Astrocyte of the cerebellum (primary cell): Measurements from ENCODE around the gene PTPN14.

Experiments used
- DNase-seq: peaks from one replicate; pipeline ENCODE4 v3.0.0-alpha.2; 2011; ENCODE audit warnings: low read depth
- H3K4me3 ChIP-seq: 2 replicates; pipeline ENCODE4 v1.5.1; 2011; ENCODE audit warnings: mild to moderate bottlenecking, low read depth, low read length, moderate library complexity
- in situ Hi-C: cut with HindIII; loops from 2 replicates; pipeline ENCODE4 v1.10.0; 2017; ENCODE audit warnings: low sequenced_read_pairs
- TF ChIP-seq, protein P1 (sequence below): IDR thresholded peaks from 2 replicates; pipeline ENCODE4 v1.5.1; 2012; ENCODE audit warnings: low read length, low read depth, moderate library complexity, mild to moderate bottlenecking; ENCODE audit errors: missing control alignments

PTPN14 gene

DNA sequence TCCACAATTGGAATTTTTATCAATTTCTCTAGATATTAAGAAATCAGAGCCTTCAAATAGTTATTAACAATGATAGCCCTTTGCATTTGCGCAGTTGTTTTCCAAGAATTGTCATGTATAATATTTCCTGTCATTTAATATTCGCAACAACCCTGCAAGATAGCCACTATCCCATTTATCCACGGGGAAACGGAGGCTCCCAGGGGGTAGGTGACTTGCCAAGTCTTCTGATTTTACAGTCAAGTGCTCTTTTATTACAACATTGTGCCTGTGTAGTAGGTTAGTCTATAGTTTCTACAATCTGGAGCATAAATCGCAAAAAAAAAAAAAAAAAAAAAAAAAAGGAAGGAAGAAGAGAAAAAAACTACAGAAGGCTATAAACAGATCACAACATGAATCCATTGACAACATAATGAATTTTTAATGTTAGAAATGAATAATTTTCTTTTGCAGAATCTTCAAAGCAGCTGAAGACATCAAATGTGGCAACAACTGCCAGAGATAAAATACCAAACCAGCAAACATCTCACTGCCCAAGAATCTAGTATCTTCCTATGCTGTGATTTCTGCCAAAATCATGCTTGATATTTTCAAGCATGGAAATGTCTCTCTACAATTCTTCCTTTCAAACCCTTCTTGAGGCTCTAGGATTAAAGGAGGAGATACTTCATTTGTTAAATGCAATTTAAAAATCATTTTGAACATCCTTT lies 125.5 kb downstream of the PTPN14 start:
- TF ChIP-seq, protein P1, sequence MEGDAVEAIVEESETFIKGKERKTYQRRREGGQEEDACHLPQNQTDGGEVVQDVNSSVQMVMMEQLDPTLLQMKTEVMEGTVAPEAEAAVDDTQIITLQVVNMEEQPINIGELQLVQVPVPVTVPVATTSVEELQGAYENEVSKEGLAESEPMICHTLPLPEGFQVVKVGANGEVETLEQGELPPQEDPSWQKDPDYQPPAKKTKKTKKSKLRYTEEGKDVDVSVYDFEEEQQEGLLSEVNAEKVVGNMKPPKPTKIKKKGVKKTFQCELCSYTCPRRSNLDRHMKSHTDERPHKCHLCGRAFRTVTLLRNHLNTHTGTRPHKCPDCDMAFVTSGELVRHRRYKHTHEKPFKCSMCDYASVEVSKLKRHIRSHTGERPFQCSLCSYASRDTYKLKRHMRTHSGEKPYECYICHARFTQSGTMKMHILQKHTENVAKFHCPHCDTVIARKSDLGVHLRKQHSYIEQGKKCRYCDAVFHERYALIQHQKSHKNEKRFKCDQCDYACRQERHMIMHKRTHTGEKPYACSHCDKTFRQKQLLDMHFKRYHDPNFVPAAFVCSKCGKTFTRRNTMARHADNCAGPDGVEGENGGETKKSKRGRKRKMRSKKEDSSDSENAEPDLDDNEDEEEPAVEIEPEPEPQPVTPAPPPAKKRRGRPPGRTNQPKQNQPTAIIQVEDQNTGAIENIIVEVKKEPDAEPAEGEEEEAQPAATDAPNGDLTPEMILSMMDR: no peak
- no peak for DNase-seq
- in situ Hi-C loops: no loop called here
- H3K4me3 ChIP-seq: no peak overlapping the region

DNA sequence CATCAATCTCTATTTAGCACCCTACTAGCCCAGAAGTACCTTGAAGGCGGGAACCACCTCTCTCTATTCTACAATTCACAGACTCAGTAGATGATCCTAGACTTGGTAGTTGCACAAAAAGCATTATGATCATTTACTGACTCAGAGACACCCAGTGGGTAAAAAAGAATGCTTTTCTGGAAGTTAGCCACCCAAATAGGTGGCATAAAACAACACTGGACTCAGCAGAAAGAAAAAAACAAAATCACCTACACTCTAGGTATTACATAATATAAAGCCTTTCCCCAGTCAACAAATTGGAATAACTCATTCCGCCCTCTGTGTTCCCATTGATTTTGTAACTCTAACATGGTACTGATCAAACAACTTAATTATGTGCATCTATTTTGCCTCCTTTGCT lies 126.3 kb downstream of the PTPN14 start:
- H3K4me3 ChIP-seq: no peak overlapping the region
- TF ChIP-seq, protein P1: no peak
- DNase-seq: no peak
- in situ Hi-C loops: no loop called here

- in situ Hi-C loops: loop anchor here (5.0 kb wide), 1 partner anchor 124 kb away; no protein-coding TSS in a partner anchor
- H3K4me3 ChIP-seq: no peak overlapping the region
- TF ChIP-seq, protein P1: no peak
- no peak for DNase-seq
Observed at GRCh38 chr1:214423045-214423444, 128.4 kb downstream of the PTPN14 start.

DNA sequence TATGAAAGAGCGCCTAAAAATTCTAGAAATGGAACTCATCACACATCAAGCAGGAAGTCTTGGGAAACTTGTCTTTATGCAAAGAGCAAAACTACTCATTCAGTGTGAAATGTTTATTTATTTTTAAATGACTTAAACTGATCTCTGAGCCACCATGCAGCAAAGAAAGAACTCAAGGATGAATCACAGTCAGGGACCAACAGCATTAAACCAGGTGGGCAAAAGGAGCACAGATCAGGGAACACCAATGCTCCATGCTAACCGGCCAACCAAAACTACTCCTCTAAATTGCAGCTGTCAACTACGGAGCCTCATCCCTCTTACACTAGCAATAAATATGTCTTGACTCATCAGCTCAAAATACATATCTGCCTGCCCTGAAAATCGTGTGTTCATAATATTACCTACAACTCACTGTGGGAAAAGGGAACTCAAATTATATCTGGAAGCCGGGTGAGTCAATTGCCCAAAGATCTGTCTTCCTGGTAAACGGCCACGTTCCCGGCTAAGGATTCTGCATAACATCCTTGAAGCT lies 129.2 kb downstream of the PTPN14 start:
- TF ChIP-seq, protein P1: no peak
- in situ Hi-C loops: loop anchor here (5.0 kb wide), 1 partner anchor 125 kb away; no protein-coding TSS in a partner anchor
- DNase-seq: no peak
- no peak overlapping the region for H3K4me3 ChIP-seq

- no peak for DNase-seq
- TF ChIP-seq, protein P1: no peak
- no peak overlapping the region for H3K4me3 ChIP-seq
- in situ Hi-C loops: loop anchor here (5.0 kb wide), 1 partner anchor 126 kb away; no protein-coding TSS in a partner anchor
Observed at GRCh38 chr1:214420833-214421232, 130.6 kb downstream of the PTPN14 start.

DNA sequence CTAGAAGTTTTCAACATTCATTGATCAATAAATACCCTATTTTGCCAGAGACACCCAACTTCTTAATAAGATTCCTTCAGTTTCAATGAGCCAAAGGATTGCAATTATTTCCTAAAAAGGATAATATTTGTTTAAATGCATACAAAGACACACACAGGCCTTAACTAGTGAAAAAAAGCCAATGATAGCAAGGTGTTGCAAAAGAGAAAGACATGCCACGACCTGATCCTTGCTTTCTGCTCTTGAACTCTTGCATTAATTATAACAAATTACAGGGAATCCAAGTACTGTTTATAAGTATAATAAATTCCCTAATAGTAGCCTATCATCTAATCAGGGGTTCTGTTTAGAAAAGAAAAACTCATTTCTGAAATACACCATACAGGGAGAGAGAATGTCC lies 131.1 kb downstream of the PTPN14 start:
- in situ Hi-C loops: loop anchor here (5.0 kb wide), 1 partner anchor 127 kb away; no protein-coding TSS in a partner anchor
- DNase-seq: no peak
- no peak overlapping the region for H3K4me3 ChIP-seq
- TF ChIP-seq, protein P1: no peak
